Measurements from ENCODE around the gene ZNF14.
"Not testable (repeated sequence)": the region's sequence is repeated elsewhere in the genome, so short reads cannot be mapped to it uniquely, and the experiment has no call there.

ZNF14 gene

GRCh38 chr19:19774354-19775033, 41.6 kb upstream of the ZNF14 start:
- H3K4me3 ChIP-seq (ENCODE audit: control insufficient read depth, low read depth, low read length): no peak overlapping the region
- TF ChIP-seq, protein P1, sequence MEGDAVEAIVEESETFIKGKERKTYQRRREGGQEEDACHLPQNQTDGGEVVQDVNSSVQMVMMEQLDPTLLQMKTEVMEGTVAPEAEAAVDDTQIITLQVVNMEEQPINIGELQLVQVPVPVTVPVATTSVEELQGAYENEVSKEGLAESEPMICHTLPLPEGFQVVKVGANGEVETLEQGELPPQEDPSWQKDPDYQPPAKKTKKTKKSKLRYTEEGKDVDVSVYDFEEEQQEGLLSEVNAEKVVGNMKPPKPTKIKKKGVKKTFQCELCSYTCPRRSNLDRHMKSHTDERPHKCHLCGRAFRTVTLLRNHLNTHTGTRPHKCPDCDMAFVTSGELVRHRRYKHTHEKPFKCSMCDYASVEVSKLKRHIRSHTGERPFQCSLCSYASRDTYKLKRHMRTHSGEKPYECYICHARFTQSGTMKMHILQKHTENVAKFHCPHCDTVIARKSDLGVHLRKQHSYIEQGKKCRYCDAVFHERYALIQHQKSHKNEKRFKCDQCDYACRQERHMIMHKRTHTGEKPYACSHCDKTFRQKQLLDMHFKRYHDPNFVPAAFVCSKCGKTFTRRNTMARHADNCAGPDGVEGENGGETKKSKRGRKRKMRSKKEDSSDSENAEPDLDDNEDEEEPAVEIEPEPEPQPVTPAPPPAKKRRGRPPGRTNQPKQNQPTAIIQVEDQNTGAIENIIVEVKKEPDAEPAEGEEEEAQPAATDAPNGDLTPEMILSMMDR (conservative IDR thresholded peaks at IDR 0.05; ENCODE audit: control insufficient read depth, insufficient read depth, low read depth, low read length): no peak
- no peak for DNase-seq (ENCODE audit: low read depth)

DNA sequence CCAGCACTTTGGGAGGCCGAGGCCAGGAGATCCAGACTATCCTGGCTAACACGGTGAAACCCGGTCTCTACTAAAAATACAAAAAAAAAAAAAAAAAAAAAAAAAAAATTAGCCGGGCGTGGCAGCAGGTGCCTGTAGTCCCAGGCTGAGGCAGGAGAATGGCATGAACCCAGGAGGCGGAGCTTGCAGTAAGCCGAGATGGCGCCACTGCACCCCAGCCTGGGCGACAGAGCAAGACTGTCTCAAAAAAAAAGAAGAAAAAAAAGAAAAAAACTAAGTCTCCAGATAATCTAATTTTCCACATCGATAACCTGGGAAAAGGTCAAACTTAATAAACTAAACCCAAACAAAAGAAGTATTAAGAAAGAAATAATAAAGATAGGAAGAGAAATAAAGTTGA, 39.1 kb upstream of the ZNF14 start:
- DNase-seq (ENCODE audit: low read depth); H3K4me3 ChIP-seq (ENCODE audit: control insufficient read depth, low read depth, low read length): not testable (repeated sequence)

GRCh38 chr19:19769971-19770370, 37.1 kb upstream of the ZNF14 start:
- not testable (repeated sequence) for DNase-seq (ENCODE audit: low read depth); H3K4me3 ChIP-seq (ENCODE audit: control insufficient read depth, low read depth, low read length)

DNA sequence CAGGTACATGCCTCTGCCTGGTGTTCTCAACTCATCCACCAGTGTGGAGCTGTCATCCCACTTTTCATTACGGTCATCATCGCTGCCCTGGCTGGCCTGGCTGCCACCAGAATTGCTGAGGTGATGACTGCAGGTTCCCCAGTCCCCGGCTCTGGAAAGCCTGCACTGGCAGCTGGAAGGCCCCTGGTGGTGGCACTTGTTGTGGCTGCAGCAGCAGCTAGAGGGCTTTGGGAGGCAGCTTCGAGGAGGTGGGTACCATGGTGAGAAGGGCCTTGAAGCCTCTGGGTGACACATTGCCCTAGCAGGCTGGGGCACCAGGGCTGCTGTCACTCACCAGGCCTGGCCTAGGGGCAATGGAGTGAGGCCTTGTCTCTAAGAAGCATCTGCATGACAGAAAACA, 25.3 kb upstream of the ZNF14 start:
- DNase-seq (ENCODE audit: low read depth): no peak
- TF ChIP-seq, protein P1 (conservative IDR thresholded peaks at IDR 0.05; ENCODE audit: control insufficient read depth, insufficient read depth, low read depth, low read length): no peak
- H3K4me3 ChIP-seq (ENCODE audit: control insufficient read depth, low read depth, low read length): no peak overlapping the region

DNA sequence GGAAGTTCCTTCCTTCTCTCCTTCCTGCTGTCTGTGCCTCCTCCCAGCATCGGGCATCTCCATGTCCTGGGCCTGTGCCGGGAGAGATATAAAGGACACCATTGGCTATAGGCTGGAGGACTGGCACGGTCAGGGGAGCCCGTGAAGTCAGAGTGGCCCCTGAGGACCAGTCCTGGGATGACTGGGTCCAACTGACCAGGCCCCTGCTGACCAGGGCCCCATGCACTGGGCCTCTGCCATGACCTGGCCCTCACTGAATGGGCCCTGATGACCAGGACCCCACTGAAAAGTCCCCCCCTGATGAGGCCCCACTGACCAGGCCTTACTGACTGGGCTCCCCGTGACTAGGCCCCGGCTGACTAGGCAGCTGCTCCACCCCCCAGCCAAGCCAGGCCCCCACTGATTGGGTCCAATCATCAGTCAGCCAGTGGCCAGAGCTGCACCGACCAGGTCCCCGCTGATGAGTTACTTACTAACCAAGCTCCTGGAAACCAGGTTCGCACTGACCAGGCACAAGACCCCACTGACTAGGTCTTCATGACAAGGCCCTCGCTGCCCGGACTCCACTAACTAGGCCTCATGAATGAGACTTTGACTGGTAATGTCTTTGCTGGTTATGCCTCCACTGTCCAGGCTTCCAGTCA, 20.0 kb upstream of the ZNF14 start:
- TF ChIP-seq, protein P1 (conservative IDR thresholded peaks at IDR 0.05; ENCODE audit: control insufficient read depth, insufficient read depth, low read depth, low read length): no peak
- H3K4me3 ChIP-seq (ENCODE audit: control insufficient read depth, low read depth, low read length): no peak overlapping the region
- DNase-seq (ENCODE audit: low read depth): no peak

GRCh38 chr19:19751846-19752245, 18.9 kb upstream of the ZNF14 start:
- H3K4me3 ChIP-seq (ENCODE audit: control insufficient read depth, low read depth, low read length): no peak overlapping the region
- DNase-seq (ENCODE audit: low read depth): no peak
- TF ChIP-seq, protein P1 (conservative IDR thresholded peaks at IDR 0.05; ENCODE audit: control insufficient read depth, insufficient read depth, low read depth, low read length): no peak

- DNase-seq (ENCODE audit: low read depth): no peak
- no peak overlapping the region for H3K4me3 ChIP-seq (ENCODE audit: control insufficient read depth, low read depth, low read length)
- TF ChIP-seq, protein P1 (conservative IDR thresholded peaks at IDR 0.05; ENCODE audit: control insufficient read depth, insufficient read depth, low read depth, low read length): no peak
Measured at GRCh38 chr19:19750842-19751790, 18.2 kb upstream of the ZNF14 start.
